Skin epidermis (tissue), 12 donors: ENCODE measurements around the gene TYMP.

Experiments
- H3K27ac ChIP-seq, 21 experiments: fragments of 200-600 bp; sonication (generic) in 11 of 21; one replicate each; pipeline ENCODE4 v1.5.0; 2020; ENCODE audit warnings: mild to moderate bottlenecking in 3 of 21, inconsistent platforms in 2 of 21, moderate library complexity in 2 of 21
- H3K4me3 ChIP-seq, 7 experiments: fragments of 200-600 bp; sonication (generic) in 2 of 7; one replicate each; pipeline ENCODE4 v1.5.0; 2020; ENCODE audit warnings: inconsistent platforms in 2 of 7, mild to moderate bottlenecking in 2 of 7, moderate library complexity in 1 of 7

TYMP gene, protein sequence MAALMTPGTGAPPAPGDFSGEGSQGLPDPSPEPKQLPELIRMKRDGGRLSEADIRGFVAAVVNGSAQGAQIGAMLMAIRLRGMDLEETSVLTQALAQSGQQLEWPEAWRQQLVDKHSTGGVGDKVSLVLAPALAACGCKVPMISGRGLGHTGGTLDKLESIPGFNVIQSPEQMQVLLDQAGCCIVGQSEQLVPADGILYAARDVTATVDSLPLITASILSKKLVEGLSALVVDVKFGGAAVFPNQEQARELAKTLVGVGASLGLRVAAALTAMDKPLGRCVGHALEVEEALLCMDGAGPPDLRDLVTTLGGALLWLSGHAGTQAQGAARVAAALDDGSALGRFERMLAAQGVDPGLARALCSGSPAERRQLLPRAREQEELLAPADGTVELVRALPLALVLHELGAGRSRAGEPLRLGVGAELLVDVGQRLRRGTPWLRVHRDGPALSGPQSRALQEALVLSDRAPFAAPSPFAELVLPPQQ

DNA sequence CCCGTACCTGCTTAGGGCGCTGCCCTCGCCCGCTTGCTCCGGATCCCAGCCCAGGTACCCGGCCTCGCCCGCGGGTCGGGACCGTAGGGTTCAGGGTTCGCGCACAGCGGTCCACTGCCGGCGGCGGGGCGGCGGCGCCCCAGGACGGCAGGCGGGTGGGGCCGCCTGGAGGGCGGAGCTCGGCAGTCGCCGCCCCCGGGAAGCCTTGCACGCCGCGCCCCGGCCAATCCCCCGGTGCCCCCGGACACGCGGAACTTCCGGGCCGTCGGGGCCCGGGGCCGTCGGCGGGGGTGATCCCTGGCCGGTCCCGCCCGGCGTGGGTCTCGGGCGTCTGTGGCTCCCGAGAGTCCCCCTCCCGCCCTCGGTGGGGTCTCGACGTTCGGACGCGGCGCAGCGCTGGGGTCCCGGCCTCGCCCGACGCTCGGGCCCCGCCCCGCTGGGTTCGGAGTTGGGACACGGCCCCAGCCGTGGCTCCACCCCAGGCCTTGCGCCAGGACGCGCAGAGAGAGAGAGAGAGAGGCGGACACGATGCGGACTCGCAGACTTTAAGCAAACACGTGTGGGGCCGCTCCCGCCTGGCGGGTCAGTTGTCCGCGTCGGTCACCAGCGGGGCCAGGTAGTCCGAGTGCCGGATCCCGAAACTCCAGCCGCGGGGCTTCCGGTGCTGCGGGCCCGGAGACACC lies at the start of gene TYMP:
Gene TYMP, minus strand, starts transcription at position 116 of the 683 bp plus-strand sequence. CDS start 303 bp downstream, outside the sequence.
- peak within 1 kb of the TSS; percentile 54 to 87 (median 67) for H3K4me3 ChIP-seq
- H3K27ac ChIP-seq = peak within 1 kb of the TSS; percentile 91 to 100 (median 99)

DNA sequence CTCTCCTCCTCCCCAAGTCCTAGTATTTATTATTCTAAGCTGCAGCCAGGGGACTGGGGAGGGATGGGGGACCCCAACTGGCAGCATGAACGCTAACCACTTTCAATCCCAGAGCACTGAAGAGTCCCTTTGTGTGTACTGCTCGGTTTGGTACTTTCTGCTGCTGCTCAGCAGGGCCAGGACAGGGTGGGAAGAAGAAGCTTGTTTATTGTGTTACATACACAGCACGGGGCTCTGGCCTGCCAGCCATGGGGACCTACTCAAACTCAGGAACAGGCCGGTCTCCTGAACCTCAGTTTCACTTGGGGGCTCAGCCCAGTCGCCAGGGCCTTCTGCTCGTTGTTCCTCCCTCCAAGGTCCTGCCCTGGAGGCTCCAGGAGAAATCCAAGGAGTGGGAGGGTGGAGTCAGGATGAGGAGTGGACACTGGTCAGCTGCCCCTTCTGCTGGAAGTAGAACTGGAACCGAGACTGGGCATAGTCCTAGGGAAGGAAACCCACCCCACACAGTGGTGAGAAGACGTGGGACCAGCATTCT lies 49.0 kb upstream of the TYMP start:
- no peak overlapping the region for H3K4me3 ChIP-seq
- H3K27ac ChIP-seq = no peak overlapping the region

DNA sequence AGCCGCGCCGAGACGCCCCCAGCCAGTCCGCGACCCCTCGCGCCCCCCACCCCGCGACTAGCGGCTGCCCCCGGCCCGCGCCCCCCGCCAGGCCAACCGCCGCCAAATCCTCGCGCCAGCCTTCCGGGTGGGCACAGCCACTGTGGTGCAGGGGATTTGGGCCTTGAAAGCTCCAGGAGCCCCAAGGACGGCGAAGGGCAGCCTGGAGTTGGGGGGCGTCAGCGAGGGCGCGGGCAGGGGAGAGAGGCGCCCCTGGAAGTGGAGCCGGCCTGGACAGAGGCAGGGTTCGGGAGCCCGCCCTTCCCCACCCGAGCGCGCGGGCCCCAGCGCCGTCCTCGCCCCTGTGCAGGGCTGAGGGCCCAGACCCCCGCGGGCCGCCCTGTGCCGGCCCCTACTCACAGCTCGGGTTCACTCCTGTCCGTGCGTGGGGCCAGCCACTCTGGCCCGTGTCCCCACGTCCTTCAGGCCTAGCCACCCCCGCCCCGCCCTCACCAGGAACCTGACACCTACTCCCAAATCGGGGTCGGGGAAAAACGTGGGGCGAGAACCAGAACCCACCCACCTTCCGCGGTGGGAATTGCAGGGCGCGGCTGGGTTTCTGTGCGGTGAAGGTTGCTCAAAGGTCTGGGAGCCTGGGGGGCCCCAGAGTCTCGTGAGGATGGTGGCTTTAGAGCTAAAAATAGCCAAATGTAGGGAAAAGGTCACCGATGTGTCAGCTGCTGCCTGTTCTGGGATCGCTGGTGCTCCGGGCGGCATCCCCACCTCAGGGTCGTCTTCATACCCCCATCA lies 48.4 kb upstream of the TYMP start, which contains the start of gene CPT1B:
Gene CPT1B, minus strand, starts transcription at position 441 of the 789 bp plus-strand sequence. CDS start 512 bp downstream, outside the sequence.
- Histone ChIP-seq H3K27ac (peak within 1 kb of the TSS in 4 of 21 experiments; percentile 3 to 29 (median 16)), H3K4me3 (peak within 1 kb of the TSS in 1 of 7 experiments; percentile 3)

DNA sequence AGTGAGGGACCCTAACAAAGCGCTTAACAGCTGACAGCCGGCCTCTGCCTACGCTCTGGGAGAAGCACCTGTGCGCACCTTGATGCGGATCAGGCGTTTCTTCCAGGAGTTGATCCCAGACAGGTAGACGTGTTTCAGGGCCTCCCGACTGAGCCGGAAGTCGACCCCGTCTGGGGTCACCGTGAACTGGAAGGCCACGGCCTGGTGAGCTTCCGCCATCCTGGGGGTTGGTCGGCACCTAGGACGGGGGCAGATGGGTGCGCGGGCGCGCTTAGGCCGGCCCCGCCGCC lies 47.8 kb upstream of the TYMP start:
- peak overlapping the region in 1 of 7 experiments; percentile 3 for H3K4me3 ChIP-seq

DNA sequence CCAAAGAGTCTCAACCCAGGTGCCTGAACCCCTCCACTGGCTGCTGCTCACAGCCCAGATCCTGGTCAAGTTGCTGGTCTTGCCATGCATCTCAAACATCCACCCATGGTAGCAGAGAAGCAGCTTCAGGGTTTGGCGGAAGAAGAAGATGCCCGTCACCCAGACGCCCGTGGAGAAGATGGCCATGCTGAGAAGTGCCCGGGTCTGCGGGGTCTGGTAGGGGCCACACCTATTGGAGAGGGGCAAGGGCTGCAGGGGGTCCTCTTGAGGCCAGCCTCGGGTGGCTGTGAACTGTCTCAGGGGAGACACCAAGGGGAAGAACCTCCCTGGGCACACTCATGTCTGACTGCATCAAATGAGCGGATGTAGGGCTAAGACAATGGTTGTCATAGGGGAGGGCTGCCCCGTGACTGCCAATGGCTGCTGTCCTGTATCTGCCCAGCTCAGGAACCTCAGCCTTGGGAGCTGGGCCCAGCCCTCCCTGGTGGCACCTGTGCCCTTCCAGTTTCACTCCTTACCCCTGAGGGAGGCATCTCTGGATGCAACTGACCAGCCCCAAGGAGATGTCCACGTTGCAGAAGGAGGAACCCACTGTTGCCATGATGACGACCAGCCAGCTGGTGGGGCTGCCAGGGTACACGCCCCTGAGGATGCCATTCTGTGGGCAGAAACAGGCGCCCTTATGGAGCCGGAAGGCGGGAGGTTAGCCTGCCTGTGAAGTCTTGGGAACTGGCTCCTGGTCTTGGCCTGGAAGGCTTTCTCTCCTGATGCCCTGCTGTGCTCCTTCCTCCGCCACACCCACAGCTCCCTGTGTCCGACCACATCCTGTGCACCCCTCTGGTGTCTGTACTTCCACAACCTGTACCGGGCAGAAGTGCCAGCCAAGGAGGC lies 47.2 kb upstream of the TYMP start:
- Histone ChIP-seq H3K4me3 (no peak overlapping the region), H3K27ac (no peak overlapping the region)

More for the DNA sequence above, 47.8 kb upstream of the TYMP start:
- H3K27ac ChIP-seq = no peak overlapping the region

DNA sequence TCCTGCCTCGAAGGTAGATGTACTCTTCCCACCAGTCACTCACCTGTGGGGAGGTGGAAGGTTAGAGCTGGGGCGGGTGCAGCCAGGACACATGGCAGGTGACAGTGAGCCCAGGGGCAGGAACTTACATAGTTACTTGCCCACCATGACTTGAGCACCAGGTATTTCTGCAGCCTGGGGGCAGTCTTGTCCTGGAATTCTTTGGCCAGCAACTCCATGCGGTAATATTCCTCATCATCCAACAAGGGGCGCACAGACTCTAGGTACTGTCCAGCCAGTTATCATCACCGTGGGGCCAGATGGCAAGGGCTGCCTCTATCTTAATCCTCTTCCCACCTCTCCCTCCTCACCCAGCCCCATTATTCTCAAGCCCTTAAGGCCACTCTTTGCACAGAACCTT lies 46.3 kb upstream of the TYMP start:
- H3K27ac ChIP-seq = no peak overlapping the region
- H3K4me3 ChIP-seq = no peak overlapping the region

DNA sequence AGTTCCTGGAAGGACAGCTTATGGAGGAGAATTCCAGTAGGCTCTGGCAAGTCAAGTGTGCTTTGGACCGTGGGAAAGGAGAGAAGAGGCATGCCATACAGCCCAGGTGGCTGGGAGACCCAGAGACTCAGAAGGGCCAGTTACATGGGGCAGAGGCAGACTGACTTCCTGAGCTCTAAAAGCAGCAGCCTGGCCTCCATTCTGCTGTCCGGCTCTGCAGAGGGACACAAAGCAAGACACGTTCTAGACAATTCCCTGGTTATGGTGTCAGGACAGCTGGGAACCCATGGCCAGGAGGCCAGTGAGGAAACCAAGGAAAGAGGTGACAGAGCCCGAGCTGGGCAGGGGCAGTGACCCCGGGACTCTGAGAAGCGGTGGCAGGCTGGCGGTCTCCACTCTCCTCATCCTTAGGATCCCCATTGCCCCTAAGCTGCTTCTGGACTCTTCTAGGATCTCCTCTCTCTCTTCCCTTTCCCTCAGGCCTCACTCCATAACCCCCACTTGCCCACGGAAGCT lies 45.7 kb upstream of the TYMP start:
- Histone ChIP-seq H3K27ac (no peak overlapping the region), H3K4me3 (no peak overlapping the region)

DNA sequence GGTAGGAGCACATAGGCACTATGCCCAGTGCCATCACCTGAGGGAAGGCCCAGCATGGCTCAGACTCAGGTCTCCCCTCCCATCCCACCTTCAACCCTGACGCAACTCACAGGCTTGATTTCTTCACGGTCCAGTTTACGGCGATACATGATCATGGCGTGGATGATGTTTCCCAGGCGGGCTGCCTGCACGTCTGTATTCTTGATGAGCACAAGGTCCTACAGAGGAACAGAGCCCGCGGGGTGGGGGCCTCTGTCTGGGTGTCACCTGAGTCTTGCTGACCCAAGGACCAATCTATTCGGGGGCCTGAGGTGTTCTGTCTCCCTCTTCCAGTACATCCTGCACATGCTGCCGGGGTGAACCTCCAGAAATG lies 44.6 kb upstream of the TYMP start:
- no peak overlapping the region for H3K4me3 ChIP-seq

DNA sequence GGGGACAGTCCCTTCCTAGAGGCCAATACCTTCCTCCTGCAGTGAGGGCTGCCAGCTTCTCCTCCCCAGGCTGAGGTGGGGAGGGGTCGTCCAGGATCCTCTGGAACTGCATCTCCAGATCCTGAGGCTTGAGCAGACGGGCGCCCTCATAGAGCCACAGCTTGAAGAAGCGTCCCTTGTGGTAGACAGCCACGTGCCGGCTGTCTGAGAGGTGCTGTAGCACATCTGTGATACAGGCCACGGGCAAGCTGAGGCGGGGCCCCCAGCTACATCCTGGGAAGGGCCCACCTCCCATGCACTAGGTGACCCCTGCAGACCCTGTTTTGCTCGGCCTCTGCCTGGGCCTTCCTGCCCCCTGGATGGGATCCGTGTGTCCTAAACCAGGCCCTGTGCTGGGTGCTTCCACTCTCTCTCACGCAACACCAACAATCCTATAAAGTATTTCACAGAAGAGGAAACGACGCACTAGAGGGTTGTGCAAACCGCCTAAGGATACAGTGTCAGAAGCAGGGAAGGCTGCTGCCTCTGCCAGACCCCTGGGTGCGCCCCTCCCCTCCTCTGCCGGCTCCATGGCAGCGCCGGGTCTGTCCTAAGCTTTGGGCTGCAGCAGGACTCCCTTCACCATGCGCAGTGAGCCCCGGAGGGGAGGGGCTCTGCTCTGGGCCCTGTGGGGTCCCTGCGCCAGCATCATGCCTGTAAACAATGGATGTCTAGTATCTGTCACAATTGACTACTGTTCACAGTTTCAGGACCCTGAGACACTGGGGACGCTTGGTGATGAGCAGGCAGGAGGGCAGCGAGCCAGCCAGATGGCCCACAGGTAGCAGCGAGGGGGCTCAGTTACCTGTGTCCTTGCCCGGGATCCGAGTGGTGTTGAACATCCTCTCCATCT lies 43.9 kb upstream of the TYMP start:
- H3K27ac ChIP-seq = no peak overlapping the region
- no peak overlapping the region for H3K4me3 ChIP-seq

More for the DNA sequence above, 44.6 kb upstream of the TYMP start:
- no peak overlapping the region for H3K27ac ChIP-seq

DNA sequence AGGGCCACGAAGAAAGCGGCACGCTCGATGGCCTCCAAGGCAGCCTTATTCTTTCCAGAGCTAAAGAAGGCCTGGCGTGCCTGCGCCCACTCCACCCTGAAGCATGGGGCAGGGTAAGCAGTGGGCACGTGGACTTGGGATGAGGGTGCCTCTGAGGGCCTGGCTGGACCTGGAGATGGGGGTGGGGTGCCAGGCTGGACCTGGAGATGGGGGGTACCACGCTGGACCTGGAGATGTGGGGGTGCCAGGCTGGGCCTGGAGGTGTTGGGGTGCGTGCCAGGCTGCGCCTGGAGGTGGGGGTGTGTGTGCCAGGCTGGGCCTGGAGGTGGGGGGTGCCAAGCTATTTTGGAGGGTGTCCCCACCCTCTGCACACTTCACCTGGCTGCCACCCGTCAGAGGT lies 43.2 kb upstream of the TYMP start:
- no peak overlapping the region for H3K27ac ChIP-seq
- H3K4me3 ChIP-seq = no peak overlapping the region

DNA sequence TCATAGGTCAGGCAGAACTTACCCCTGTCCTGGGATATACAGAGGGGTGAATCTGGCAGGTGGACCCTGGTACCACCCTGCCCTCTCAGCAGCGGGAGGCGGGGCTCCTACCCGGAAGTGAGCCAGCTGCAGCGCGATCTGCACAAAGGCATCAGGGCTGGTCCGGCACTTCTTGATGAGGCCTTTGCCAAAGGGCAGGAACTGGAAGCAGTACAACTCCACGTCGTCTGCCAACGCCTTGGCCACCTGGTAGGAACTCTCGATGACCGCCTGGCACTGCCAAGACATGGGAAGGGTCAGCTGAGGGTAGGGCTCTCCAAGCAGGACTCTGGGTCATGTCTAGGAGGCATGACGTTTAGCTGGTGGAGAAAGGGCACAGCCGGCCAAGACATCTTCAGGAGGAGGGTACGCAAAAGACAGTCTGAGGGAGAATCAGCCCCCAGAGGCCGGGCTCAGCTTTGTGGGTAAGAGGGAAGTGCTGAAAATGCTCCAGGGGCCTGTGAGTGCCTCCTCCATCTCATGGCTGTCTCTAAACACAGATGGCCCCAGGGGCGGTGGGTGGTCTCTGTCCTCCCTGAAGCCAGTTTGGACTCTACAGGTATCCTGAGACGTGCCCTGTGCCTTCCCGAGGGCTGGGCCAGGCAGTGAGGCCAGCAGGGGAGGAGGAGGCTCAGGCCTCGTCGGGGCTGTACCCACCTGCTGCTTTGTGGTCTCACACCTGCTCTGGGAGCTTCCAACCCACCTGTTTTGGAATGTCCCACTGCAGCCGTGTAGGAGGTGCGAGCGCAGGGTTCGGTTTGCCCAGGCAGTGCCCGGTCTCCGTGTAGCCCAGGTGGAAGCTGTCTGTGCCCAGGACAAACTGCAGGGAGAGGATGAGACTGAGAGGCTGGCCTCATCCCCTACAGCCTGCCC lies 41.7 kb upstream of the TYMP start:
- Histone ChIP-seq H3K27ac (no peak overlapping the region), H3K4me3 (no peak overlapping the region)

DNA sequence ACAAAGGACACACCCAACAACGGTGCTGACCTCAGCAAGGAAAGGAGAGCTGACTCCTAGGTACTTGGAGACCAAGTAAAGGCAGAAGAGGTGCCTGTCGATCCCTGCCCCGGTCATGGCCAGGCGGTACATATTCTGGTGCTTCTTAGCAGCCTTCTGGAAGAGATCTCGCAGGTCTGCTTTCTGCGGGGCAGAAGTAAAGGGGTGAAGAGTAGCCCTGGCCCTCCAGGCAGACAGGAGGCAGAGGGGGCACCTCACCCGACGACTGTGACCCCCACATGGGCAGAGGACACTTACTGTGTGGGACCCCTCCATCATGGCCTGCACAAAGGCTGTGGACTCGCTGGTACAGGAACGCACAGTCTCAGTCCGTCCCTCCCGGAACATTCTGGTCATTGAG lies 41.0 kb upstream of the TYMP start:
- Histone ChIP-seq H3K27ac (no peak overlapping the region), H3K4me3 (no peak overlapping the region)

DNA sequence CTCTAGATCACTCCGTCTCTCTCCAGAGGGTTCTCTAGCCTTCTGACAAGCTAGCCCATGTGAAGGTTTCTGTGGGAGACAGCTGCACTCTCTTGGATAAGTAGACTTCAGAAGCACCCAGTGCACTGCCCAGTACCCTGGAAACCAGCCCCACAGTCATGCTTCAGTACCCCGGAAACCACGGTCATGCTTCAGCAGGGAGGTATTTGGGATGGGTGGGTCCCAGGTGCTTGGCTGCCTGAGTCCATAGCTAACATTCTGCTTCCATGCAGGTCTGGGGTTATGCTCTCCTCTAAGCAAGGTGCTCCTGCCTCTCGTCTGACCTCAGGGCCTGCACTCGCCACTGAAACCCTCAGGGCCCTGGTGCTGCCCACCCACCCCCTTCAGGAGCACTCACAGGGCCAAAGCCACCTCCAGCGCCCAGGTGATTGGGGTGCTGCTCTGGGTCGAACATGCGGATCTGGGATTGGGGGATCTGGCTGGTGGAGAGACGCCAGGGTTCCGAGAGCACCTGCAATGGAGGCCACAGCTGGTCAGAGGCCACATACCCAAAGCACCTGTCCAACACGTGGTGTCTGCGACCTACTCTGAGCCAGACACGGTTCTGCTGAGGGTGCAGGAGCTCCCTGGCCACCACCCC lies 40.2 kb upstream of the TYMP start:
- no peak overlapping the region for H3K27ac ChIP-seq
- H3K4me3 ChIP-seq = no peak overlapping the region

DNA sequence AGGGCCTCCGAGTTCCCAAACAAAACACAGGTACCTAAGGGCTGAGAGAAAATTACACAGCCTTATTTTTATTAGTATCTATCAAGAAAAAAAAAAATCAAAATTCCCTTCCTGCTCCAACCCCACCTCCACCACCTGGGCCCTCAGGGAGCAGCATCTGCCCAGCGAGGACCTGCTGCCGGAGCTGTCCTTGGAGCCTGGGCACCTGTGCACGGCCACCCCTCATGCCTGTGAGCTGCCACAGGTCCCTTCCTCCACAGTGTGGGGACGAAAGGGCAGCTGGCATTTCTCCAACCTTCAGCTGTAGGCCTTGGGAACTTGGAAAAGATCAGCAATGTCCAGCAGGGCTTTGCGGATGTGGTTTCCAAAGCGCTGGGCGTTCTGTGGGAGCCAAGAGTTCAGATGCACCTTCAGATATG lies 39.2 kb upstream of the TYMP start:
- no peak overlapping the region for H3K4me3 ChIP-seq
- H3K27ac ChIP-seq = peak overlapping the region in 2 of 21 experiments; percentile 35 to 50

DNA sequence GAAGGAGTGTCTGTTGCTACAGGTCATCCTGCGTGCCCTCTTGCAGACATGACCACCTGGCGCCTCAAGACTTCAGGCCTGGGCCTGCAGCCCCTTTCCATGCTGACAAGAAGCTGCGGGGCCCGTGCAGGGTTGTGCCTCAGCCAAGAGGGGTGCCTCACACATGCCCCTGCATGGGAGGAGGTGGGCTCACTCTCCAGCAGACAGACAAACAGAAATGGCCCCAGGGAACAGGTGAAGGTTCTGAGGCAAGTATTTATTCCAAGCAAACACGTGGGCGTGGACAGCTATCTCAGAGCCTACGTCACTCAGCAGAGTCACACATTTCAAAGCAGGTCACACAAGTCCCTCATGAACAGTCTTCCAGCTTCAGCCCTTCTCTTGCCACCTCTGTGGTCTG lies 38.8 kb upstream of the TYMP start:
- Histone ChIP-seq H3K27ac (peak overlapping the region in 2 of 21 experiments; percentile 1 to 50), H3K4me3 (no peak overlapping the region)

DNA sequence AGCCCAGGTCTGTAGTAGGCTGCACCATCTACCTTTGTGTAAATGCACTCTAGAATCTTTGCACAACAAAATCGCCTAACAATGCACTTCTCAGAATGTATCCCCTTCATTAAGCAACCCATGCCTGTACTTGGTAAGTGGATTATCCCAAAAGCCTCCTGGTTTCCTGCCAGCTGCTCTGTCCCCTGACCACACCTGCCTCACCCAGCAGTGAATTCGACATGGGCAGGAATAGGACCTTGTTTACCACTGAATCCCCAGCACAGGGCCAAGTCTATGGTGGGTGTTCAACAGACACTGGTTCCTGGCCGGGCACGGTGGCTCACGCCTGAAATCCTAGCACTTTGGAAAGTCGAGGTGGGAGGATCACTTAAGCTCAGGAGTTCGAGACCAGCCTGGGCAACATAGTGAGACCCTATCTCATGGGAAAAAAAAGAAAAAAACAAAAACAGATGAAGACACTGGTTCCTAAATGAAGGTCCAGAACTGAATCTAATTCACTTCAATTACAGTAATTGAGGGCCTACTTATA lies 38.0 kb upstream of the TYMP start:
- no peak overlapping the region for H3K4me3 ChIP-seq
- no peak overlapping the region for H3K27ac ChIP-seq
